Measurements from ENCODE around the gene HSD17B8.

The HSD17B8 gene

DNA sequence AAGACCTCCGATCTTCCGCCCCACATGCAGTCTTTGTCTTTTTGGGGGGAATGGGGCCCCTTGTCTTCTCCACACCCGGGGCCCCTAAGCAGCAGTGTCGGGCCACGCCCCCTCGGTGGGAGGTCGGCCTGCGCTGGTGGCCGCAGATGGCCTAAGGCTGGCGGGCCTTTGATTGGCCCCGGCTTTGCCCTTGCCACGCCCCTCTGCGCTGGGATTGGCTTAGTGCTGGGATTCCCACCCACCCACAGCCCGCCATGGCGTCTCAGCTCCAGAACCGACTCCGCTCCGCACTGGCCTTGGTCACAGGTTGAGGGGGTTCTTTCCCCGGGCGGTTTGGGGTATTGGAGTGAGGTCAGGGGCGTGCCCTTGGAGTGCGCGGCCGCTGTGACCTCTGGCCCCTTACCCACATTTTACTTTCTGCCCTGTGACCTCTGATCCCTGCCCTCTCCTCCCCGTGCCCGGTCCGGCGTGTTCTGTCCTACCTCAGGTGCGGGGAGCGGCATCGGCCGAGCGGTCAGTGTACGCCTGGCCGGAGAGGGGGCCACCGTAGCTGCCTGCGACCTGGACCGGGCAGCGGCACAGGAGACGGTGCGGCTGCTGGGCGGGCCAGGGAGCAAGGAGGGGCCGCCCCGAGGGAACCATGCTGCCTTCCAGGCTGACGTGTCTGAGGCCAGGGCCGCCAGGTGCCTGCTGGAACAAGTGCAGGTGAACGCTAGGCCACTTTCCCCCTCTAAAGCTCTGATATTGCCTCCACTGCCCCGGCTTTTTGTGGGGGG lies at the start of gene HSD17B8:
HSD17B8 (plus strand) TSS at position 241 of the 776 bp plus-strand sequence; CDS start at position 255, 14 bp downstream.
- DNase-seq: peak; percentile 93

DNA sequence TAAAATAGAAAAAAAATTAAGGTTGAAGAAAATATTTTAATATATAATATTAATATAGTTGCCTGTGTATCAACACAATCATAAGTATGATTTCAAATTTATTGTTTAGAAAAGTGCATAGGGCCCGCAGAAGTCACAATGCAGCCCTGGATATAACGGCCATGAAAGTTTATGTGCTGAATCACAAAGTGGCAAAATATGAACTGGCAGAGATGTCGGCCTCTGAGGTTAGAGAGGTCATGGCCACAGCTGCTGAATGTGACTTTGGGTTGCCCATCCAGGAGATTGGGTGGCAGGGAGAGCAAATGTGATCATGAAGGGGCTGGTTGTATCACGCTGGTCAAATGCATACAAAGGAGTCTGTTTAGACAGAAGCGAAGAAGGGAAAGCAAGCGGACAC lies 47.9 kb upstream of the HSD17B8 start:
- DNase-seq: no peak

DNA sequence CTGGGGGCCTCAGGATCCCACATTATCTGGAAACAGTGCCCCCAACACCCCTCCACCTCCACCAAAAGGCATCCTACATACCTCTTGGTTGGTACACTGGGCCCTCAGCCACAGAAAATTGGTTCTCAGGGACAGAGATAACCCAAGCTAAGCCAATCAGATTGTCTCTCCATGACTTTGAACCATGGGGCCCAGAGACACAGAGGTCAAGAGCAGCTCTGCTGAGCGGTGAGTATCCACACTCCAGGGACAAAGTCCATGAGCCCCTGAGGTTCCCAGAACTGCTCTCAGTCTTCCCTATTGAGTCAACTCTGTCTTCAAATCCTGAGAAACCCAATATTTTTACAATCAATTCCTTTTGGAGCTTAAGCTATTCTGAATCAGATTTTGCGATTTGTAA lies 47.5 kb upstream of the HSD17B8 start:
- no peak for DNase-seq

- DNase-seq: no peak
These were observed 44.4 kb upstream of the HSD17B8 start for GRCh38 chr6:33160096-33160495.

GRCh38 chr6:33160728-33161344 lies 43.6 kb upstream of the HSD17B8 start:
- DNase-seq: no peak

- DNase-seq: peak; percentile 86
These were observed 42.8 kb upstream of the HSD17B8 start for GRCh38 chr6:33161354-33162331.

- DNase-seq: no peak
These were observed 40.9 kb upstream of the HSD17B8 start for GRCh38 chr6:33163540-33163939.

DNA sequence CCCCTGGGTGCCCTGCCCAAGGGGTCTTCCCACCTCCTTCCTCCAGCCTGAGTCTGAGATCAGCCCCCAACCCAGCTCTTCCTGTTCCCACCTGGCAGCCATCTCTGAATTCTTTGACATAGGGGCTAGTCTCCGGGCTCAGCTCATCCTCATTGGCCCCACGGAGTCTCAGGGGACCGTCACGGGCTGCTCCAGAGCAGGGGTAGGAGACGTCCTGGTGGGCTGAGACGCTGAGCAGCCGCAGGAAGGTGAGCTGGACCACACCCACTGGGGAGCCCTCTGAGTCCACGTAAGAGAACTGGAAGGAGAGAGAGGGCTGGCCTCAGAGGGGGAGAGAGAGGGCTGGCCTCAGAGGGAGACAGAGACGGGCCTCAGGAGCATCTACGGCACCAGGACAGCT lies 40.3 kb upstream of the HSD17B8 start:
- no peak for DNase-seq

DNA sequence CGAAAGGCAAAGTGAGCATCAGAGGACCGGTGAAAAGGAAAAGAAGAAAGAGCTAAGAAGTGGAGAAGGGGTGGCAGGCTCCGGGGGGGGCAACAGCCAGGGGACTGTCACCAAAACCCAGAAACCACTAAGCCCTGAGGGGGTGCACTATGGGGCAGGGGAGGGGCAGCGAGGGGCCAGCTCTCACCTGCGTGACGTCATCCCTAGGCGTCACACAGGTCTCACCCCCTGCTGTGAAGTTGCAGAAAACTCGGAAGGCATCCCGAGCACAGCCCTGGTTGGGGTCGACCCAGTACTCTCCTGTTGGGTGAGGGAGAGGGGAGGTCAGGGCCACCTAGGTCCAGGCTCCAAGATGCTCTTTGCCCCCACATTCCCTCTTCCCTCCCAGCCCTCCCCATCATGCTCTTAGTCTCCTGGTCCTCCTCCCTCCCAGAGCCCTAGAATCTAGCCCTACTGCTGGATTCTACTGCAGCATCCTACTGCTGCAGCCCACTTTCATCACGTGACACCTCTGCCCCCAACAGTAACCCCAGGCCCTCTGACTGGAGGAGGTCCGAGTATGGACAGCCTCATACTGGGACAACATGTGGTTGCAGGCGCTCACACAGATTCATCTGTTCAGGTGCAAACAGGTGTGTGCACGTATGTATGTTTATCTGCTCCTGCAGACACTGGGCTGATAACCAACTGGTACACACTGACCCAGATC lies 39.6 kb upstream of the HSD17B8 start:
- DNase-seq: no peak

GRCh38 chr6:33165581-33166258 lies 38.7 kb upstream of the HSD17B8 start:
- no peak for DNase-seq

DNA sequence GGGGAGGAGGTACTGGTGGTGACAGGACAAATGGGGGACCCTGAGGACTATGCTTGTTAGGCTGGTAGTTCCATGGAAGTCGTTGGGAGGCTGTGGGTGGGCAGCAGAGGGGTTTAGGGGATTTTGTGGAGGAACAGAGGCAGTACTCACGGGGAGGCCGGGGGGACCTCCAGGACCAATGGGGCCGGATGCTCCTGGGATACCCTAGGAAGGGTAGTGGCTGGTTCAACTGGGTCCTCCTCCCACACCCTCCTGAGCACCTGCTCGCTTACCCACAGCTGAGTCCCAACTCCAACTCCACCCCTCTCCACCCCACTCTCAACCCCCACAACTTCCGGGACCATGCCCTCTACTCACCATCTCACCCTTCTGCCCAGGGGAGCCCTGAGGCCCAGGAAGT lies 38.1 kb upstream of the HSD17B8 start:
- DNase-seq: no peak

DNA sequence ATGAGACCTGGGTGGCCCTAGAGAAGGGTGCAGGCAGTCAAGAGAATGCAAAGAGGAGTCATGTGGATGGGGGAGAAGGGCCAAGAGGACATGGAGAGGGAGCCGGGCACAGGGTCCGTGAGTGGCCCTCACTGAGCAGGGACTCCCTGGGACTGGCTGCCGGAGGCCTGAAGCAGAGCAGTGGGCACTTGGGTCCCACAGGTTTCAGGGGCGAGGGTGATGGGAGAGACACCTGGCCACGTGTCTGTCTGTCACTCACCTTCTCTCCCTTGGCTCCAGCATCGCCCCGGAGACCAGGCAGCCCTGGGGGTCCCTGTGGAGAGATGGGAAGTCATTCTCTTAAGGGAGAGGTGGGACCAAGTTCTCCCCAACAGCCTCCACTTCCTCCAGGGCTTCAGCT lies 37.6 kb upstream of the HSD17B8 start:
- no peak for DNase-seq

DNA sequence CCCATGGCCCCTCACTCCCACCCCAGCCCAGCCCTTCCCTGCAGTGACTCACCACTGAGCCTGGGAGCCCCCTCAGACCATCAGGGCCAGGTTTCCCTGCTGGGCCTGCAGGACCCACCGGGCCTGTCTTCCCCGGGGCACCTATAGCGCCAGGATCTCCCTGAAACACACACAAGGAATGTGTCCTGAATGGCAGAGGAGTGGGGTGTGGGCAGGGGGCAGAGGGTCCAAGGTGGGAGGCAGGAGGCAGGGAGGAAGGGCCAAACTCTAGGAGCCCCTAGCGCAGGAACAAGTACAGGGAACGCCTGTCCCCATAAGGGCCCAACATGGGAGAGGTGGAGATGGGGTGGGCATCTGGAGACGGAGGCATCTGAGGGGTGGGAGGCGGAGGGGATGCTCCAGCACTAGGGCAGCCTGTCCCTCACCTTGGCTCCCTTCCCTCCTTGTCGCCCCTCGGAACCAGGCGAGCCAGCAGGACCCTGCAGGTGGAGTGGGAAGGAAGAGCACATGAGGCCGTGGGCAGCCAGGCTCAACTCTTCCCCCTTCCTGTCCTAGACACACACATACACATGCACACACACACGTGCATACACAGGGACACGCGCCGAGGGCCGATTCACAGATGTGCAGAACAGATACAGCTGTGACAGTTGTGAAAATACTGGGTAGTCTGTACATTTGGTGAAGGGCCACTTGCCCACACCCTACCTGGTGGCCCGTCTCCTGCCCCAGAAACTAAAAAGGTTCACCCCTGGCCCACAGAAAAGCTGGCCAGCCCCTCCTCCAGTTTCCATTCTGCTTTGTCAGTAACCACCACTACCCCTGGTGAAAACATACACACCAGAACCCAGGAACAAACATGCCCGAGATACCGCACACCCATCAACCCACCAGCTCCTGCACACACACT lies 36.8 kb upstream of the HSD17B8 start:
- no peak for DNase-seq

GRCh38 chr6:33168284-33168601 lies 36.2 kb upstream of the HSD17B8 start:
- no peak for DNase-seq

DNA sequence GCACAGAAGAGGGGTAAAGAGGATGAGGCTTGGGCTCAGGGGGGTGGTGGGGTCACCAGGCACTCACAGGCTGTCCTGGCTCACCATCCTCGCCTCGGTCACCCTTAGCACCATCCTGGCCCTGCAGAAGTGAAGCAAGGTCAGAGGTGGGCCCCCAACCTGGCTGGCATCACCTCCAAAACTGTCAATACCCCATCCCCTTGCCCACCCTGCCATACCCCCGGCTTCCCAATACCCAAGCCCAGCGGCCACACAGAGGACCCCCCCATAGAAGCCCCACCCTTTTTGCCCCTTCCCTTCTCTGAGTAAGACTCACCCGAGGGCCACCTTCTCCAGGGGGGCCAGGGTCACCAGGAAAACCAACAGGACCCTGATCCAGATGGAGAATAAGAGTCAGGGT lies 35.8 kb upstream of the HSD17B8 start:
- DNase-seq: no peak

- DNase-seq: no peak
These were observed 34.9 kb upstream of the HSD17B8 start for GRCh38 chr6:33169291-33170175.

GRCh38 chr6:33170176-33171015 lies 34.1 kb upstream of the HSD17B8 start:
- no peak for DNase-seq

- no peak for DNase-seq
These were observed 33.2 kb upstream of the HSD17B8 start for GRCh38 chr6:33171016-33171879.
